Measurements from ENCODE around the gene TM2D1.

DNA sequence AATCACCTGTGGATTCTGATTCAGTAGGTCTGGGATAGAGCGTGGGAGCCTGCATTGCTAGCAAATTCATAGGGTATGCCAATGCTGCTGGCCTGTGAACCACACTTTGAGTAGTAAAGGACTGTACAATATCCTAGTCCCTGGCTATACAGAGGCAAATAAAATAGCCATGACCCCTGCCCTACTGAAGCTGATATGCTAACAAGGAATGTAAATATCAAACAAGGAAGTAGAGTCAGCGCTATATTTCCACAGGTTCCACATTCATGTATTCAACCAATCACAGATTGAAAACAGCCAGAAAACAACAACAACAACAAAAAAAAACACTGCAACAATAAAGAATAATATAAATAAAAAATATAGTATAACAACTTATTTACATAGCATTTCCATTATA lies 77.8 kb downstream of the TM2D1 start:
- no peak for TF ChIP-seq EZH2 (IDR thresholded peaks at IDR 0.05; ENCODE audit: borderline replicate concordance, low read depth, low read length, poor library complexity, severe bottlenecking)
- TF ChIP-seq, protein P1, sequence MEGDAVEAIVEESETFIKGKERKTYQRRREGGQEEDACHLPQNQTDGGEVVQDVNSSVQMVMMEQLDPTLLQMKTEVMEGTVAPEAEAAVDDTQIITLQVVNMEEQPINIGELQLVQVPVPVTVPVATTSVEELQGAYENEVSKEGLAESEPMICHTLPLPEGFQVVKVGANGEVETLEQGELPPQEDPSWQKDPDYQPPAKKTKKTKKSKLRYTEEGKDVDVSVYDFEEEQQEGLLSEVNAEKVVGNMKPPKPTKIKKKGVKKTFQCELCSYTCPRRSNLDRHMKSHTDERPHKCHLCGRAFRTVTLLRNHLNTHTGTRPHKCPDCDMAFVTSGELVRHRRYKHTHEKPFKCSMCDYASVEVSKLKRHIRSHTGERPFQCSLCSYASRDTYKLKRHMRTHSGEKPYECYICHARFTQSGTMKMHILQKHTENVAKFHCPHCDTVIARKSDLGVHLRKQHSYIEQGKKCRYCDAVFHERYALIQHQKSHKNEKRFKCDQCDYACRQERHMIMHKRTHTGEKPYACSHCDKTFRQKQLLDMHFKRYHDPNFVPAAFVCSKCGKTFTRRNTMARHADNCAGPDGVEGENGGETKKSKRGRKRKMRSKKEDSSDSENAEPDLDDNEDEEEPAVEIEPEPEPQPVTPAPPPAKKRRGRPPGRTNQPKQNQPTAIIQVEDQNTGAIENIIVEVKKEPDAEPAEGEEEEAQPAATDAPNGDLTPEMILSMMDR (conservative IDR thresholded peaks at IDR 0.05; ENCODE audit: low read depth, low read length): no peak

Measured in A673 (cell line).